Measurements from ENCODE around the gene MCHR2.

The MCHR2 gene

DNA sequence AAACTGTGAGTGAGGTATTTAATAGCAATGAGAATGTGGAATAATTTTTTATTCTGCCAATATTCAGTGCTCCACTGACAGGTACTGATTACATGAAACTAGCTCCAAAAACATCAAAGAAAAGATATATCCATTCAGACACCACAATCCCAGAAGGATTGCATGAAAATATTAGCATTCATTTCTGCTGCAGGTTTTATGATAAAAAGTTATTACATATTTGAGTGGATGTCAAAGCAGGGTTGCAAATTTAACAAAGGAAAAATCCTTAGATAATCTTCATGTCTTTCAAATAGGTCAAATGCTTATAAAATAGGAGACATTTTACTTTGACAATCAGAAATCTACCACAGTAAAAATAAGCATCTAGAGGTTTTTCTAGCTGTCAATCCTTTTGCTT, 13.3 kb downstream of the MCHR2 start:
- Histone ChIP-seq H3K79me1 (ENCODE audit: low read length) (no peaks in the 10 kb centered on the region), H3K18ac (ENCODE audit: low read length) (no peak overlapping the region), H3K27me3 (ENCODE audit: insufficient read depth, low read length, poor library complexity) (no peaks in the 10 kb centered on the region), H2AK5ac (ENCODE audit: low read length) (no peak overlapping the region), H3K27ac (ENCODE audit: low read depth, low read length) (no peak overlapping the region), H3K79me2 (ENCODE audit: control insufficient read depth, insufficient read depth, low read length) (no peaks in the 10 kb centered on the region), H3K4ac (ENCODE audit: low read depth, low read length) (no peak overlapping the region), H2BK15ac (replicated peaks; ENCODE audit: low read depth) (no peak overlapping the region), H3K4me2 (ENCODE audit: low read length) (no peak overlapping the region), H3K36me3 (ENCODE audit: control insufficient read depth, insufficient read depth, low read length) (no peaks in the 10 kb centered on the region), H3K4me1 (ENCODE audit: control insufficient read depth, low read depth, low read length) (no peaks in the 10 kb centered on the region), H3K23ac (ENCODE audit: low read length) (no peak overlapping the region), H4K5ac (ENCODE audit: low read length) (no peak overlapping the region), H2BK5ac (ENCODE audit: low read length) (no peak overlapping the region), H3K4me3 (ENCODE audit: low read length) (no peak overlapping the region), H3K56ac (ENCODE audit: low read length) (no peak overlapping the region), H2BK120ac (ENCODE audit: low read depth, low read length) (no peak overlapping the region), H3K9ac (ENCODE audit: low read length) (no peak overlapping the region), H4K8ac (ENCODE audit: low read depth, low read length) (no peak overlapping the region)
- DNase-seq = no peak

DNA sequence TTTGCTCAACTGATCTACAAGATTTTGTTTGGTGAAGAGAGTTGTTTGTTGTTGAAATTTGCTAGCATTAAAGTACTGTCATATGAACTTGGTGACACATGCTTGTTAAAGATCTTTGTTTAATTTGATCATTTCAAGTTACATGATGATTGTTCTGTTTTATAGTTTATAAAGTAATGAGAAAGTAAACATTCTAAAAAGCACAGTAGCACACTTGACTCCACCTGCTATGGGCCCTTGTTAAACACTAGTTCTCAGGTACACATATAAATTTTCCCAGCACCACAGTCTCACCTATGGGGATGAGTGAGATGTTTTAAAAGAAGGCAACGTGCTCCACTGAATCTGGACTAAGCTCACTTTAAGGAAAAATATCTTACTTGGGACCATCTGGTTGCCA, 14.1 kb downstream of the MCHR2 start:
- H3K23ac ChIP-seq (ENCODE audit: low read length) = no peak overlapping the region
- no peak overlapping the region for H3K18ac ChIP-seq (ENCODE audit: low read length)
- H3K4ac ChIP-seq (ENCODE audit: low read depth, low read length) = no peak overlapping the region
- no peak overlapping the region for H3K56ac ChIP-seq (ENCODE audit: low read length)
- H2BK15ac ChIP-seq (replicated peaks; ENCODE audit: low read depth) = no peak overlapping the region
- DNase-seq = no peak
- H2BK5ac ChIP-seq (ENCODE audit: low read length) = no peak overlapping the region
- no peaks in the 10 kb centered on the region for H3K36me3 ChIP-seq (ENCODE audit: control insufficient read depth, insufficient read depth, low read length)
- no peak overlapping the region for H2AK5ac ChIP-seq (ENCODE audit: low read length)
- no CpG with 5 or more reads among the region's 1 CpG for WGBS (ENCODE audit: extremely low coverage, insufficient coverage, low lambda C conversion rate)
- H4K5ac ChIP-seq (ENCODE audit: low read length) = no peak overlapping the region
- no peaks in the 10 kb centered on the region for H3K79me1 ChIP-seq (ENCODE audit: low read length)
- no peak overlapping the region for H4K8ac ChIP-seq (ENCODE audit: low read depth, low read length)
- no peak overlapping the region for H3K27ac ChIP-seq (ENCODE audit: low read depth, low read length)
- H3K27me3 ChIP-seq (ENCODE audit: insufficient read depth, low read length, poor library complexity) = no peaks in the 10 kb centered on the region
- no peak overlapping the region for H2BK120ac ChIP-seq (ENCODE audit: low read depth, low read length)
- no peak overlapping the region for H3K4me3 ChIP-seq (ENCODE audit: low read length)
- H3K79me2 ChIP-seq (ENCODE audit: control insufficient read depth, insufficient read depth, low read length) = no peaks in the 10 kb centered on the region
- no peak overlapping the region for H3K4me2 ChIP-seq (ENCODE audit: low read length)
- no peaks in the 10 kb centered on the region for H3K4me1 ChIP-seq (ENCODE audit: control insufficient read depth, low read depth, low read length)
- H3K9ac ChIP-seq (ENCODE audit: low read length) = no peak overlapping the region

- Histone ChIP-seq H3K27me3 (ENCODE audit: insufficient read depth, low read length, poor library complexity) (no peaks in the 10 kb centered on the region), H3K9ac (ENCODE audit: low read length) (no peak overlapping the region), H3K79me2 (ENCODE audit: control insufficient read depth, insufficient read depth, low read length) (no peaks in the 10 kb centered on the region), H4K8ac (ENCODE audit: low read depth, low read length) (no peak overlapping the region), H3K23ac (ENCODE audit: low read length) (no peak overlapping the region), H4K5ac (ENCODE audit: low read length) (no peak overlapping the region), H3K56ac (ENCODE audit: low read length) (no peak overlapping the region), H3K36me3 (ENCODE audit: control insufficient read depth, insufficient read depth, low read length) (no peaks in the 10 kb centered on the region), H3K4me2 (ENCODE audit: low read length) (no peak overlapping the region), H2AK5ac (ENCODE audit: low read length) (no peak overlapping the region), H3K4ac (ENCODE audit: low read depth, low read length) (no peak overlapping the region), H2BK120ac (ENCODE audit: low read depth, low read length) (no peak overlapping the region), H2BK15ac (replicated peaks; ENCODE audit: low read depth) (no peak overlapping the region), H3K18ac (ENCODE audit: low read length) (no peak overlapping the region), H3K27ac (ENCODE audit: low read depth, low read length) (no peak overlapping the region), H3K79me1 (ENCODE audit: low read length) (no peaks in the 10 kb centered on the region), H3K4me3 (ENCODE audit: low read length) (no peak overlapping the region), H2BK5ac (ENCODE audit: low read length) (no peak overlapping the region), H3K4me1 (ENCODE audit: control insufficient read depth, low read depth, low read length) (no peaks in the 10 kb centered on the region)
- no peak for DNase-seq
Measured at GRCh38 chr6:99967052-99967451, 27.0 kb downstream of the MCHR2 start.

DNA sequence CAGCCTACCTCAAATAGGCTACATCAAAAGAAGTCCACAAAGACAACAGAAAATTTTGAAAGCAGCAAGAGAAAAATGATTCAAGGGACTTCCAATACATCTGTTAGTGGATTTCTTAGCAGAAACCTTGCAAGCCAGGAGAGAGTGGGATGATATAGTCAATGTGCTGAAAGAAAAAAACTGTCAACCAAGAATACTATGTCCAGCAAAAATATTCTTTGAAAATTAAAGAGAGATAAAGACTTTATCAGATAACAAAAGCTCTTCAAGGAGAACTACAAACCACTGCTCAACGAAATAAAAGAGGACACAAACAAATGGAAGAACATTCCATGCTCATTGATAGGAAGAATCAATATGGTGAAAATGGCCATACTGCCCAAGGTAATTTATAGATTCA, 34.0 kb downstream of the MCHR2 start:
- H3K79me1 ChIP-seq (ENCODE audit: low read length) = no peaks in the 10 kb centered on the region
- H3K4me3 ChIP-seq (ENCODE audit: low read length) = no peak overlapping the region
- H3K9ac ChIP-seq (ENCODE audit: low read length) = no peak overlapping the region
- no peak overlapping the region for H2BK120ac ChIP-seq (ENCODE audit: low read depth, low read length)
- H2BK5ac ChIP-seq (ENCODE audit: low read length) = no peak overlapping the region
- no peak overlapping the region for H2BK15ac ChIP-seq (replicated peaks; ENCODE audit: low read depth)
- H3K27me3 ChIP-seq (ENCODE audit: insufficient read depth, low read length, poor library complexity) = no peaks in the 10 kb centered on the region
- H3K4ac ChIP-seq (ENCODE audit: low read depth, low read length) = no peak overlapping the region
- H3K36me3 ChIP-seq (ENCODE audit: control insufficient read depth, insufficient read depth, low read length) = no peaks in the 10 kb centered on the region
- no peak overlapping the region for H4K8ac ChIP-seq (ENCODE audit: low read depth, low read length)
- no peaks in the 10 kb centered on the region for H3K4me1 ChIP-seq (ENCODE audit: control insufficient read depth, low read depth, low read length)
- no peak overlapping the region for H3K27ac ChIP-seq (ENCODE audit: low read depth, low read length)
- H3K18ac ChIP-seq (ENCODE audit: low read length) = no peak overlapping the region
- H3K23ac ChIP-seq (ENCODE audit: low read length) = no peak overlapping the region
- H3K4me2 ChIP-seq (ENCODE audit: low read length) = no peak overlapping the region
- no peak overlapping the region for H4K5ac ChIP-seq (ENCODE audit: low read length)
- no peak for DNase-seq
- H3K79me2 ChIP-seq (ENCODE audit: control insufficient read depth, insufficient read depth, low read length) = no peaks in the 10 kb centered on the region
- H2AK5ac ChIP-seq (ENCODE audit: low read length) = no peak overlapping the region
- no peak overlapping the region for H3K56ac ChIP-seq (ENCODE audit: low read length)
- WGBS (ENCODE audit: extremely low coverage, insufficient coverage, low lambda C conversion rate) = no CpG with 5 or more reads among the region's 1 CpG

- Histone ChIP-seq H3K9ac (ENCODE audit: low read length) (no peak overlapping the region), H3K36me3 (ENCODE audit: control insufficient read depth, insufficient read depth, low read length) (no peaks in the 10 kb centered on the region), H3K79me1 (ENCODE audit: low read length) (no peaks in the 10 kb centered on the region), H3K4me3 (ENCODE audit: low read length) (no peak overlapping the region), H2AK5ac (ENCODE audit: low read length) (no peak overlapping the region), H2BK15ac (replicated peaks; ENCODE audit: low read depth) (no peak overlapping the region), H3K4me1 (ENCODE audit: control insufficient read depth, low read depth, low read length) (peaks cover 2% of the 10 kb centered on the region), H3K56ac (ENCODE audit: low read length) (no peak overlapping the region), H4K5ac (ENCODE audit: low read length) (no peak overlapping the region), H3K79me2 (ENCODE audit: control insufficient read depth, insufficient read depth, low read length) (no peaks in the 10 kb centered on the region), H2BK120ac (ENCODE audit: low read depth, low read length) (no peak overlapping the region), H3K4ac (ENCODE audit: low read depth, low read length) (no peak overlapping the region), H3K27ac (ENCODE audit: low read depth, low read length) (no peak overlapping the region), H2BK5ac (ENCODE audit: low read length) (no peak overlapping the region), H4K8ac (ENCODE audit: low read depth, low read length) (no peak overlapping the region), H3K18ac (ENCODE audit: low read length) (no peak overlapping the region), H3K27me3 (ENCODE audit: insufficient read depth, low read length, poor library complexity) (no peaks in the 10 kb centered on the region), H3K23ac (ENCODE audit: low read length) (no peak overlapping the region), H3K4me2 (ENCODE audit: low read length) (no peak overlapping the region)
- DNase-seq = no peak
- WGBS (ENCODE audit: extremely low coverage, insufficient coverage, low lambda C conversion rate) = no CpG with 5 or more reads among the region's 5 CpGs
Measured at GRCh38 chr6:99951016-99951805, 42.8 kb downstream of the MCHR2 start.

- H3K27me3 ChIP-seq (ENCODE audit: insufficient read depth, low read length, poor library complexity) = no peaks in the 10 kb centered on the region
- H3K4me1 ChIP-seq (ENCODE audit: control insufficient read depth, low read depth, low read length) = peaks cover 2% of the 10 kb centered on the region
- no peak overlapping the region for H3K4me3 ChIP-seq (ENCODE audit: low read length)
- H3K27ac ChIP-seq (ENCODE audit: low read depth, low read length) = no peak overlapping the region
- H4K8ac ChIP-seq (ENCODE audit: low read depth, low read length) = no peak overlapping the region
- no peak overlapping the region for H2BK15ac ChIP-seq (replicated peaks; ENCODE audit: low read depth)
- H3K18ac ChIP-seq (ENCODE audit: low read length) = no peak overlapping the region
- H3K36me3 ChIP-seq (ENCODE audit: control insufficient read depth, insufficient read depth, low read length) = no peaks in the 10 kb centered on the region
- no peak overlapping the region for H4K5ac ChIP-seq (ENCODE audit: low read length)
- DNase-seq = no peak
- no peaks in the 10 kb centered on the region for H3K79me1 ChIP-seq (ENCODE audit: low read length)
- H3K56ac ChIP-seq (ENCODE audit: low read length) = no peak overlapping the region
- no peaks in the 10 kb centered on the region for H3K79me2 ChIP-seq (ENCODE audit: control insufficient read depth, insufficient read depth, low read length)
- H2BK5ac ChIP-seq (ENCODE audit: low read length) = no peak overlapping the region
- H3K23ac ChIP-seq (ENCODE audit: low read length) = no peak overlapping the region
- H2AK5ac ChIP-seq (ENCODE audit: low read length) = no peak overlapping the region
- no peak overlapping the region for H3K4ac ChIP-seq (ENCODE audit: low read depth, low read length)
- no peak overlapping the region for H3K9ac ChIP-seq (ENCODE audit: low read length)
- no peak overlapping the region for H3K4me2 ChIP-seq (ENCODE audit: low read length)
- no CpG with 5 or more reads among the region's 2 CpGs for WGBS (ENCODE audit: extremely low coverage, insufficient coverage, low lambda C conversion rate)
- no peak overlapping the region for H2BK120ac ChIP-seq (ENCODE audit: low read depth, low read length)
Measured at GRCh38 chr6:99946005-99946404, 48.0 kb downstream of the MCHR2 start.

Measured in mesendoderm (in vitro differentiated cells).